ENCODE measurements around the gene ERLIN1. TPM values are rescaled to one million over a fixed set of nuclear protein-coding genes. Genes with fewer than 3 reads are reported as not detected.

Gene ERLIN1
- total and polyA plus RNA-seq, 4 donors, result 21.7 to 85.4 (median 70.0) TPM

DNA sequence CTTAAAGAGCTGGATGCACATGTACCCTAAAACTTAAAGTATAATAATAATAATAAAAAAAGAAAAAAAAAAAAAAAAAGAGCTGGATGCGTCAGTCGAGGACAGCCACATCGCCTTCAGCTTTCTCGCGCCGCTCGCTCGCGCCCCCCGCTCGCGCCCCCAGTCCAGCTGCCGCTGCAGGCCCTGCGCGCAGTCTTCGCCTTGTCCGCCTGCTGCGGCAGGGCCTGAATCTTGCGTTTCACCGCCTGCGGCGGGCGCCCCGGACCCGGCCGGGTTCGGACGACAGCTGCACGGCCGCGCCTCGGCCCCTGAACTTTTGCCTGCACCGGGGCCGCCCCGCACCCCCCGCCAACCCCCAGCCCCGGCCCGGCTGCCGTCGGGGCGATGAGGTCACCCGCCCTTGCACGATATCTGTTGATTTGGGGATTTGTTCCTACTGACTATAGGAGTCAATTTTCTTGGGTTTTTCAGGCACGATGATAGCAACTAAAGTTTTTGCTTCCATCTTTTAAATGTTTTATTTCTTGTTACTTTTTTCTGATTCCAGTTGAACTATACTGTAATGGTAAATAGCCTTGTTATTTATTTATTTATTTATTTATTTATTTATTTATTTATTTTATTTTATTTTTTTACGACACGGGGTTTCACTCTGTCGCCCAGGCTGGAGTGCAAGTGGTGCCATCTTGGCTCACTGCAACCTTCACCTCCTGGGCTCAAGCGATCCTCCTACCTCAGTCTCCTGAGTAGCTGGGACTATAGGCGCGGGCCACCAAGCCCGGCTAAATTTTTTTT lies 70.7 kb downstream of the ERLIN1 start:
- Histone ChIP-seq H3K36me3 (ENCODE audit: control insufficient read depth in 4 of 4, insufficient read depth in 3 of 4, low read depth in 1 of 4, low read length in 3 of 4) (no peaks in the 10 kb centered on the region), H3K27me3 (ENCODE audit: control insufficient read depth in 4 of 4, insufficient read depth in 4 of 4, low read length in 3 of 4) (no peaks in the 10 kb centered on the region), H3K4me1 (ENCODE audit: control insufficient read depth in 4 of 4, insufficient read depth in 4 of 4, low read length in 3 of 4) (no peaks in the 10 kb centered on the region), H3K4me3 (ENCODE audit: low read depth in 1 of 3, low read length in 3 of 3) (no peak overlapping the region), H3K9me3 (ENCODE audit: control insufficient read depth in 4 of 4, low read length in 3 of 4) (no peaks in the 10 kb centered on the region), H3K27ac (ENCODE audit: low read depth in 1 of 2, low read length in 2 of 2) (no peak overlapping the region), H3K9ac (ENCODE audit: low read depth in 1 of 2, low read length in 2 of 2) (no peak overlapping the region)
- DNase-seq (ENCODE audit: low spot score), result no peak
- TF ChIP-seq, protein P1, sequence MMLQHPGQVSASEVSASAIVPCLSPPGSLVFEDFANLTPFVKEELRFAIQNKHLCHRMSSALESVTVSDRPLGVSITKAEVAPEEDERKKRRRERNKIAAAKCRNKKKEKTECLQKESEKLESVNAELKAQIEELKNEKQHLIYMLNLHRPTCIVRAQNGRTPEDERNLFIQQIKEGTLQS (IDR thresholded peaks at IDR 0.05), result no peak
- TF ChIP-seq, protein P2, sequence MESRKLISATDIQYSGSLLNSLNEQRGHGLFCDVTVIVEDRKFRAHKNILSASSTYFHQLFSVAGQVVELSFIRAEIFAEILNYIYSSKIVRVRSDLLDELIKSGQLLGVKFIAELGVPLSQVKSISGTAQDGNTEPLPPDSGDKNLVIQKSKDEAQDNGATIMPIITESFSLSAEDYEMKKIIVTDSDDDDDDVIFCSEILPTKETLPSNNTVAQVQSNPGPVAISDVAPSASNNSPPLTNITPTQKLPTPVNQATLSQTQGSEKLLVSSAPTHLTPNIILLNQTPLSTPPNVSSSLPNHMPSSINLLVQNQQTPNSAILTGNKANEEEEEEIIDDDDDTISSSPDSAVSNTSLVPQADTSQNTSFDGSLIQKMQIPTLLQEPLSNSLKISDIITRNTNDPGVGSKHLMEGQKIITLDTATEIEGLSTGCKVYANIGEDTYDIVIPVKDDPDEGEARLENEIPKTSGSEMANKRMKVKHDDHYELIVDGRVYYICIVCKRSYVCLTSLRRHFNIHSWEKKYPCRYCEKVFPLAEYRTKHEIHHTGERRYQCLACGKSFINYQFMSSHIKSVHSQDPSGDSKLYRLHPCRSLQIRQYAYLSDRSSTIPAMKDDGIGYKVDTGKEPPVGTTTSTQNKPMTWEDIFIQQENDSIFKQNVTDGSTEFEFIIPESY (IDR thresholded peaks at IDR 0.05), result no peak
- no peak for TF ChIP-seq RXRA (IDR thresholded peaks at IDR 0.05)
- TF ChIP-seq HNF4G (IDR thresholded peaks at IDR 0.05), result no peak
- TF ChIP-seq, protein P3, sequence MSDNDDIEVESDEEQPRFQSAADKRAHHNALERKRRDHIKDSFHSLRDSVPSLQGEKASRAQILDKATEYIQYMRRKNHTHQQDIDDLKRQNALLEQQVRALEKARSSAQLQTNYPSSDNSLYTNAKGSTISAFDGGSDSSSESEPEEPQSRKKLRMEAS (IDR thresholded peaks at IDR 0.05), result no peak
- TF ChIP-seq HNF4A (conservative IDR thresholded peaks at IDR 0.05), result no peak
- TF ChIP-seq TAF1 (conservative IDR thresholded peaks at IDR 0.05), result no peak
- TF ChIP-seq FOXA2 (IDR thresholded peaks at IDR 0.05), result no peak
- TF ChIP-seq, protein P4, sequence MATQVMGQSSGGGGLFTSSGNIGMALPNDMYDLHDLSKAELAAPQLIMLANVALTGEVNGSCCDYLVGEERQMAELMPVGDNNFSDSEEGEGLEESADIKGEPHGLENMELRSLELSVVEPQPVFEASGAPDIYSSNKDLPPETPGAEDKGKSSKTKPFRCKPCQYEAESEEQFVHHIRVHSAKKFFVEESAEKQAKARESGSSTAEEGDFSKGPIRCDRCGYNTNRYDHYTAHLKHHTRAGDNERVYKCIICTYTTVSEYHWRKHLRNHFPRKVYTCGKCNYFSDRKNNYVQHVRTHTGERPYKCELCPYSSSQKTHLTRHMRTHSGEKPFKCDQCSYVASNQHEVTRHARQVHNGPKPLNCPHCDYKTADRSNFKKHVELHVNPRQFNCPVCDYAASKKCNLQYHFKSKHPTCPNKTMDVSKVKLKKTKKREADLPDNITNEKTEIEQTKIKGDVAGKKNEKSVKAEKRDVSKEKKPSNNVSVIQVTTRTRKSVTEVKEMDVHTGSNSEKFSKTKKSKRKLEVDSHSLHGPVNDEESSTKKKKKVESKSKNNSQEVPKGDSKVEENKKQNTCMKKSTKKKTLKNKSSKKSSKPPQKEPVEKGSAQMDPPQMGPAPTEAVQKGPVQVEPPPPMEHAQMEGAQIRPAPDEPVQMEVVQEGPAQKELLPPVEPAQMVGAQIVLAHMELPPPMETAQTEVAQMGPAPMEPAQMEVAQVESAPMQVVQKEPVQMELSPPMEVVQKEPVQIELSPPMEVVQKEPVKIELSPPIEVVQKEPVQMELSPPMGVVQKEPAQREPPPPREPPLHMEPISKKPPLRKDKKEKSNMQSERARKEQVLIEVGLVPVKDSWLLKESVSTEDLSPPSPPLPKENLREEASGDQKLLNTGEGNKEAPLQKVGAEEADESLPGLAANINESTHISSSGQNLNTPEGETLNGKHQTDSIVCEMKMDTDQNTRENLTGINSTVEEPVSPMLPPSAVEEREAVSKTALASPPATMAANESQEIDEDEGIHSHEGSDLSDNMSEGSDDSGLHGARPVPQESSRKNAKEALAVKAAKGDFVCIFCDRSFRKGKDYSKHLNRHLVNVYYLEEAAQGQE (IDR thresholded peaks at IDR 0.05), result no peak
- TF ChIP-seq FOXA1 (IDR thresholded peaks at IDR 0.05), result no peak
- no peak for TF ChIP-seq NR2F2 (IDR thresholded peaks at IDR 0.05)
- no peak for TF ChIP-seq SP1 (IDR thresholded peaks at IDR 0.05)
- no peak for TF ChIP-seq GABPA (IDR thresholded peaks at IDR 0.05 in 1 of 2, conservative IDR thresholded peaks at IDR 0.05 in 1 of 2)
- no peak for TF ChIP-seq RAD21 (IDR thresholded peaks at IDR 0.05)
- WGBS, result 42% methylated on average over 51 of the region's 51 CpGs

DNA sequence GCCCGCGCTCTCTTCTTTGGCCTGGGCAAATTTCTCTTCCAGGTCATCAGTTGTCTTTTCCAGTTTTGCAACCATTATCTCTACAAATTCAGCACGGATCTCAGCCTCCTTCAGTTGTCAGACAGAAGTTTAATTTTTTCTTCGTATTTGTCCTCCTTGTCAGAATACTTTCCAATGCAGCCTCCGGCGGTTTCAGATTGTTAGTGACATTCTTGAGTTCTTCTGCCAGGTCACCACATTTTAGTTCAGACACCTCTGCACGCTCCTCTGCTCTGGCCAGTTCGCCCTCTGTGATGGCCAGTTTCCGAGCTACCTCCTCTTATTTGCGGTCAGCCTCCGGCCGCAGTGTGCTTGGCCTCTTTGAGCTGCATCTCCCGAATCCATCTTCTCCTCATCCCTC lies 71.4 kb downstream of the ERLIN1 start:
- no peak overlapping the region for H3K27ac ChIP-seq (ENCODE audit: low read depth in 1 of 2, low read length in 2 of 2)

More for the DNA sequence above, 71.4 kb downstream of the ERLIN1 start:
- H3K9me3 ChIP-seq (ENCODE audit: control insufficient read depth in 4 of 4, low read length in 3 of 4), result no peaks in the 10 kb centered on the region
- no peak overlapping the region for H3K9ac ChIP-seq (ENCODE audit: low read depth in 1 of 2, low read length in 2 of 2)
- H3K4me1 ChIP-seq (ENCODE audit: control insufficient read depth in 4 of 4, insufficient read depth in 4 of 4, low read length in 3 of 4), result no peaks in the 10 kb centered on the region
- no peak for TF ChIP-seq GABPA (IDR thresholded peaks at IDR 0.05 in 1 of 2, conservative IDR thresholded peaks at IDR 0.05 in 1 of 2)
- TF ChIP-seq JUND (IDR thresholded peaks at IDR 0.05), result no peak
- H3K27me3 ChIP-seq (ENCODE audit: control insufficient read depth in 4 of 4, insufficient read depth in 4 of 4, low read length in 3 of 4), result no peaks in the 10 kb centered on the region
- no peak for DNase-seq (ENCODE audit: low spot score)
- 95% methylated on average over 13 of the region's 13 CpGs for WGBS
- no peak overlapping the region for H3K4me3 ChIP-seq (ENCODE audit: low read depth in 1 of 3, low read length in 3 of 3)
- no peaks in the 10 kb centered on the region for H3K36me3 ChIP-seq (ENCODE audit: control insufficient read depth in 4 of 4, insufficient read depth in 3 of 4, low read depth in 1 of 4, low read length in 3 of 4)
